Natural killer cell (primary cell): ENCODE results near the gene PROCA1. TPM values are rescaled to one million over a fixed set of nuclear protein-coding genes. Genes with fewer than 3 reads are reported as not detected.
"Not testable (repeated sequence)": the region's sequence is repeated elsewhere in the genome, so short reads cannot be mapped to it uniquely, and the experiment has no call there.

ENCODE experiments used
- ATAC-seq, 3 donors: fragments of 150-1000 bp in 2 of 3; fragments of 200-7000 bp in 1 of 3; cut with Tn5 transposase; 1 replicate in 1 of 3; 2 replicates in 2 of 3; pipeline ENCODE4 v1.10.0; 2021; ENCODE audit warnings: mild to moderate bottlenecking in 2 of 3, moderate library complexity in 2 of 3
- DNase-seq, 2 donors: peaks; one replicate each; pipeline versions ENCODE4 v3.0.0 to v3.0.0-alpha.2; 2013 to 2021; ENCODE audit warnings: mixed read lengths in 1 of 2
- H3K27ac ChIP-seq: one replicate; pipeline ENCODE4 v1.5.1; 2013; ENCODE audit warnings: mild to moderate bottlenecking, low read length
- H3K27me3 ChIP-seq: one replicate; pipeline ENCODE4 v1.6.1; 2013; ENCODE audit warnings: low read length; ENCODE audit not compliant: control insufficient read depth, insufficient read depth
- H3K36me3 ChIP-seq: one replicate; pipeline ENCODE4 v1.6.1; 2013; ENCODE audit warnings: low read length; ENCODE audit not compliant: control insufficient read depth, insufficient read depth
- H3K4me1 ChIP-seq: one replicate; pipeline ENCODE4 v1.6.1; 2013; ENCODE audit warnings: low read length; ENCODE audit not compliant: control insufficient read depth, insufficient read depth
- H3K4me3 ChIP-seq: one replicate; pipeline ENCODE4 v1.5.1; 2013; ENCODE audit warnings: low read length
- H3K9me3 ChIP-seq: one replicate; pipeline ENCODE4 v1.6.1; 2013; ENCODE audit warnings: low read length; ENCODE audit not compliant: control insufficient read depth, insufficient read depth
- H3K27ac Mint-ChIP-seq, 2 donors: one replicate each; pipeline ENCODE4 v1.8.0; 2022; ENCODE audit warnings: mild to moderate bottlenecking in 2 of 2, mixed read lengths in 2 of 2, moderate library complexity in 1 of 2
- H3K27me3 Mint-ChIP-seq, 2 donors: one replicate each; pipeline ENCODE4 v1.8.0; 2022; ENCODE audit warnings: low read depth in 2 of 2, mixed read lengths in 2 of 2
- H3K36me3 Mint-ChIP-seq: one replicate; pipeline ENCODE4 v1.8.0; 2022; ENCODE audit warnings: mixed read lengths
- H3K4me1 Mint-ChIP-seq, 2 donors: one replicate each; pipeline ENCODE4 v1.8.0; 2022; ENCODE audit warnings: mixed read lengths in 2 of 2
- H3K4me3 Mint-ChIP-seq: one replicate; pipeline ENCODE4 v1.8.0; 2022; ENCODE audit warnings: mild to moderate bottlenecking, moderate library complexity, mixed read lengths
- H3K9me3 Mint-ChIP-seq, 2 donors: one replicate each; pipeline ENCODE4 v1.8.0; 2022; ENCODE audit warnings: mixed read lengths in 2 of 2
- CTCF ChIP-seq: fragments of 200-600 bp; IDR thresholded peaks from one replicate; pipeline ENCODE4 v1.8.0; 2022; ENCODE audit warnings: antibody characterized with exemption
- WGBS: methylation state at CpG from one replicate; pipeline ENCODE4 v1.1.7; 2013; ENCODE audit warnings: missing lambda C conversion rate; ENCODE audit not compliant: insufficient coverage; 5-methylcytosine and 5-hydroxymethylcytosine counted together
- intact Hi-C: fragments of 100-400 bp; cut with micrococcal nuclease; formaldehyde crosslinking; loops from one replicate; pipeline ENCODE4 v1.14.2; 2022
- total RNA-seq, 4 donors: library from RNA; stranded (reverse); fragments of 120-200 nt in 1 of 4; gene quantifications; one replicate each; pipeline versions ENCODE4 v1.2.3 to v1.2.4, GENCODE V29; 2013 to 2022

Gene PROCA1
- total RNA-seq, 3 donors from 2014 or later (not counting 1 experiment from before 2014, with no cell fraction given) = 2.3 to 5.8 (median 3.6) TPM

GRCh38 chr17:28722417-28723158 lies 10.9 kb upstream of the PROCA1 start:
- Mint-ChIP-seq H3K27me3 (peaks cover 0 to 12% of the 10 kb centered on the region in 2 donors), H3K4me1 (peaks cover 46 to 55% of the 10 kb centered on the region in 2 donors), H3K9me3 (no peaks in the 10 kb centered on the region), H3K4me3 (no peak overlapping the region), H3K36me3 (no peaks in the 10 kb centered on the region), H3K27ac (no peak overlapping the region)
- Histone ChIP-seq H3K4me1 (peaks cover 63% of the 10 kb centered on the region), H3K27me3 (no peaks in the 10 kb centered on the region), H3K9me3 (no peaks in the 10 kb centered on the region), H3K27ac (no peak overlapping the region), H3K4me3 (no peak overlapping the region), H3K36me3 (peaks cover 41% of the 10 kb centered on the region)
- ATAC-seq (no peak), DNase-seq (no peak)
- TF ChIP-seq CTCF = no peak
- intact Hi-C loops = no loop called here
- WGBS = 86% methylated on average over 6 of the region's 7 CpGs

- H3K27ac ChIP-seq, DNase-seq, intact Hi-C loops, H3K36me3 Mint-ChIP-seq, H3K9me3 ChIP-seq, H3K9me3 Mint-ChIP-seq, ATAC-seq: not testable (repeated sequence)
- Histone ChIP-seq H3K36me3 (peaks cover 41% of the 10 kb centered on the region), H3K4me1 (peaks cover 58% of the 10 kb centered on the region), H3K27me3 (peaks cover 11% of the 10 kb centered on the region), H3K4me3 (peak overlapping the region; percentile 62)
- WGBS = 49% methylated on average over 19 of the region's 19 CpGs
- peaks cover 0 to 14% of the 10 kb centered on the region in 2 donors for H3K27me3 Mint-ChIP-seq
- H3K4me1 Mint-ChIP-seq = peaks cover 33 to 42% of the 10 kb centered on the region in 2 donors
- H3K4me3 Mint-ChIP-seq = peak overlapping the region; percentile 99
- peak overlapping the region; percentile 94 to 96 for H3K27ac Mint-ChIP-seq
These were observed 9.3 kb upstream of the PROCA1 start for GRCh38 chr17:28720997-28721329.

- H3K4me3 Mint-ChIP-seq = peak overlapping the region; percentile 99
- peaks cover 41% of the 10 kb centered on the region for H3K36me3 ChIP-seq
- peak overlapping the region; percentile 73 for H3K27ac ChIP-seq
- no peaks in the 10 kb centered on the region for H3K9me3 Mint-ChIP-seq
- intact Hi-C loops = no loop called here
- peaks cover 29 to 42% of the 10 kb centered on the region in 2 donors for H3K4me1 Mint-ChIP-seq
- H3K27me3 ChIP-seq = peaks cover 14% of the 10 kb centered on the region
- ATAC-seq = no peak
- peak overlapping the region; percentile 62 for H3K4me3 ChIP-seq
- DNase-seq = peak in 1 of 2 donors; percentile 62
- H3K27ac Mint-ChIP-seq = peak overlapping the region; percentile 94 to 96
- no peaks in the 10 kb centered on the region for H3K36me3 Mint-ChIP-seq
- no peak for TF ChIP-seq CTCF
- WGBS = under 1% methylated on average over 28 of the region's 30 CpGs
- H3K4me1 ChIP-seq = peaks cover 52% of the 10 kb centered on the region
- peaks cover 5 to 18% of the 10 kb centered on the region in 2 donors for H3K27me3 Mint-ChIP-seq
- H3K9me3 ChIP-seq = no peaks in the 10 kb centered on the region
These were observed 8.7 kb upstream of the PROCA1 start for GRCh38 chr17:28720247-28720996.

GRCh38 chr17:28719021-28719433 lies 7.3 kb upstream of the PROCA1 start:
- no peaks in the 10 kb centered on the region for H3K9me3 ChIP-seq
- no peak for TF ChIP-seq CTCF
- no peaks in the 10 kb centered on the region for H3K9me3 Mint-ChIP-seq
- H3K27me3 ChIP-seq = peaks cover 14% of the 10 kb centered on the region
- intact Hi-C loops = loop anchor here (1.0 to 10.0 kb wide), 6 partner anchors 9 to 384 kb away; partner anchors contain the start of genes BLTP2, IFT20, NEK8 and PHF12
- H3K27me3 Mint-ChIP-seq = peaks cover 15 to 28% of the 10 kb centered on the region in 2 donors
- H3K27ac ChIP-seq = peak overlapping the region; percentile 73
- peak overlapping the region; percentile 94 to 96 for H3K27ac Mint-ChIP-seq
- H3K4me1 Mint-ChIP-seq = peaks cover 17 to 36% of the 10 kb centered on the region in 2 donors
- 52% methylated on average over 17 of the region's 18 CpGs for WGBS
- no peaks in the 10 kb centered on the region for H3K36me3 Mint-ChIP-seq
- peak overlapping the region; percentile 62 for H3K4me3 ChIP-seq
- ATAC-seq = no peak
- H3K4me1 ChIP-seq = peaks cover 48% of the 10 kb centered on the region
- peak overlapping the region; percentile 99 for H3K4me3 Mint-ChIP-seq
- no peak for DNase-seq
- peaks cover 32% of the 10 kb centered on the region for H3K36me3 ChIP-seq
